ENCODE data around the gene NASP.

GRCh38 chr1:45610589-45611226 is 26.9 kb downstream of the NASP start:
- TF ChIP-seq CTCF (IDR thresholded peaks at IDR 0.05 in 4 of 5, conservative IDR thresholded peaks at IDR 0.05 in 1 of 5) (no peak), POLR2A (IDR thresholded peaks at IDR 0.05) (no peak)
